GM13976 (cell line): Measurements from ENCODE around the gene NAPEPLD.
"Not testable (repeated sequence)": the region's sequence is repeated elsewhere in the genome, so short reads cannot be mapped to it uniquely, and the experiment has no call there.

Experiments
- DNase-seq: peaks from one replicate; pipeline ENCODE4 v3.0.0; 2012; ENCODE audit warnings: low spot score
- in situ Hi-C: fragments of 300-500 bp; cut with MboI; formaldehyde crosslinking; loops from one replicate; pipeline ENCODE4 v1.12.0; 2022; ENCODE audit warnings: low sequenced_read_pairs, mixed read lengths, inconsistent platforms; ENCODE audit not compliant: unreplicated experiment
- TF ChIP-seq, protein P1 (sequence below): IDR thresholded peaks from 2 replicates; pipeline ENCODE4 v1.5.1; 2012; ENCODE audit warnings: borderline replicate concordance, mild to moderate bottlenecking; ENCODE audit not compliant: insufficient read depth; ENCODE audit errors: extremely low read depth, missing control alignments, control extremely low read depth

NAPEPLD gene

GRCh38 chr7:103148994-103149807, at the start of gene NAPEPLD:
Gene NAPEPLD (minus strand): TSS chr7:103149099. CDS start chr7:103128776, 20,323 bp downstream.
- DNase-seq, result peak; percentile 87
- in situ Hi-C loops, result no loop called here
- TF ChIP-seq, protein P1, sequence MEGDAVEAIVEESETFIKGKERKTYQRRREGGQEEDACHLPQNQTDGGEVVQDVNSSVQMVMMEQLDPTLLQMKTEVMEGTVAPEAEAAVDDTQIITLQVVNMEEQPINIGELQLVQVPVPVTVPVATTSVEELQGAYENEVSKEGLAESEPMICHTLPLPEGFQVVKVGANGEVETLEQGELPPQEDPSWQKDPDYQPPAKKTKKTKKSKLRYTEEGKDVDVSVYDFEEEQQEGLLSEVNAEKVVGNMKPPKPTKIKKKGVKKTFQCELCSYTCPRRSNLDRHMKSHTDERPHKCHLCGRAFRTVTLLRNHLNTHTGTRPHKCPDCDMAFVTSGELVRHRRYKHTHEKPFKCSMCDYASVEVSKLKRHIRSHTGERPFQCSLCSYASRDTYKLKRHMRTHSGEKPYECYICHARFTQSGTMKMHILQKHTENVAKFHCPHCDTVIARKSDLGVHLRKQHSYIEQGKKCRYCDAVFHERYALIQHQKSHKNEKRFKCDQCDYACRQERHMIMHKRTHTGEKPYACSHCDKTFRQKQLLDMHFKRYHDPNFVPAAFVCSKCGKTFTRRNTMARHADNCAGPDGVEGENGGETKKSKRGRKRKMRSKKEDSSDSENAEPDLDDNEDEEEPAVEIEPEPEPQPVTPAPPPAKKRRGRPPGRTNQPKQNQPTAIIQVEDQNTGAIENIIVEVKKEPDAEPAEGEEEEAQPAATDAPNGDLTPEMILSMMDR, result no peak

- in situ Hi-C loops, DNase-seq: not testable (repeated sequence)
These were observed 49.2 kb upstream of the NAPEPLD start for GRCh38 chr7:103198079-103198478.

DNA sequence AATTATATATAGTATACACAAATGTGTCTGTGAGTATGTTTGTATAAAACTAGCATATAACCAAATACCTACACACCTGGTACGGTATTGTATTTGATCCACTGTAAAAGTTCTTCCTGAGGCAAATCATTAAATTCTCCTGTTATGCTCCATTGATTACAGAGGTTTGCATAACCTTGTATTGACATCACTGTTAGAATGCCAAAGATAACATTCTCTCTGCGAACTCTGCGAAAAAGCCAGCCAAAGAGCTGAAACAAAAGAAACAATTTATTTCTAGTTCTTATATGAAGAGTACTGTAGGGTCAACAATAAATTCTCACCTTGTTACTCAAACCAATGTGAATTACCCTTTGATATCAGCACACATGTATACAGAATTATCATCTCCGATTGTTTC, 46.5 kb upstream of the NAPEPLD start:
- in situ Hi-C loops, result not testable (repeated sequence)

DNA sequence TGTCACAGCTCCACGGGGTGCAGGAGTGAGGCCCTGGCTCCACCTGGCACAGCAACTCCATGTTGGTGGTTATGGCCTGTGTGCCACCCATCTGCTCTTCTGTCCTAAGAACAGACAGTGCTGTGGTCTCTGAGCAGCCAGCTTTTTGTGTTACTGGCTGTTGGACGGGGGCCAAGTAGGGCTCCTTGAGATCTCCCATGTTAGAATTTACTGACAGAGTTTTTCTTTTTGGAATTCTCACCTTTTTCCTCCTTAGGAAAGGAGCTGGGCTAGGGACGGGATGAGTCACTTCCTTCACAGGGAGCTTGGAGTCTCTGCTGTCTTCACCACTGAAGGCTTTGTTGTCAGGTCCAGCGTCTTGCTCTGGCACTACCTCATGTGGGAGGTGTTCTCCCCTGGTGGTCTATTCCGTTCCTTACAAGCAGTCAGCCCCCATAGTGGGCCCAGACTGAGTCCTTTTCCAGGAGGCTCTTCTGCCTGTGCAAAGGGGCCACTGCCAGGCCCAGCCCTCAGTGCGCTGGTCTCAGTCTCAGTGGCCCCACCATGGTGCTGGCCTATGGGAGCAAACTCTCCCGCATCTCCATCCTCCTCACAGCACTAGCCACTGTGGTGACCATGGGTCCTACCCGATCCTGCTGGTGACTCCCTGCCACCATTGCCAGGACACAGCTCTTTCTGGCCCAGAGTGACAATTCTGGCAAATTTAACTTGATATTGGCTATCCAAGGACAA, 23.7 kb upstream of the NAPEPLD start:
- DNase-seq, in situ Hi-C loops: not testable (repeated sequence)

More for the DNA sequence above, 46.5 kb upstream of the NAPEPLD start:
- not testable (repeated sequence) for DNase-seq

GRCh38 chr7:103171695-103172414, 23.0 kb upstream of the NAPEPLD start:
- in situ Hi-C loops, DNase-seq: not testable (repeated sequence)

DNA sequence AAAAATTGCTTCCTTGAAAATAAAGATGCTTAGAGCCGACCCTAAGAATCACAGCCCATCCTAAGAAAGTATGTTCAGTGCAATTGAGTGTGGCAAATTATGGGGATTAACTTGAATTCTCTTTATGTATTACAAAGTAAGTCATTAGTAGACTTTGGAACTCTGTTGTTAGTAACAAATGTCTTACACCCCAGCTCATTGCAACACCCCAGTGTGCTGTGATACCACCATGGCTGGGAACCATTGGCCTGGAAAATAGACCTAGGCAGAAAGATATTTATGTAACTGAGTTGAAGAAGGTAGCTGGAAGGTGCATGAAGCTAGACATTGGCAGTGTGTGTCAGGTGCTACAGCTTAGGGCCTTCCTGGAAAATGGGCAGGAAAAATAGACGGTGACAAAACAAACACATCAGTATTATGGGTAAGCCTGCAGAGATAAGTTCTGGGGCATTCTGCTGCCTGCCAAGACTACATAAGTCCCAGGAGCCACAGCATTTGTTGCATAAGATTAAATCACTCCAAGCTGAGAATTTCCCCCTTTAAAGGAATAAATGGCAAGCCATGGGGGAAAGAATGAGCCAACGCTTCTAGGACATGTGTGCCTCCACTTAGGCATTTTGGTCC, 18.1 kb upstream of the NAPEPLD start:
- in situ Hi-C loops, DNase-seq: not testable (repeated sequence)

DNA sequence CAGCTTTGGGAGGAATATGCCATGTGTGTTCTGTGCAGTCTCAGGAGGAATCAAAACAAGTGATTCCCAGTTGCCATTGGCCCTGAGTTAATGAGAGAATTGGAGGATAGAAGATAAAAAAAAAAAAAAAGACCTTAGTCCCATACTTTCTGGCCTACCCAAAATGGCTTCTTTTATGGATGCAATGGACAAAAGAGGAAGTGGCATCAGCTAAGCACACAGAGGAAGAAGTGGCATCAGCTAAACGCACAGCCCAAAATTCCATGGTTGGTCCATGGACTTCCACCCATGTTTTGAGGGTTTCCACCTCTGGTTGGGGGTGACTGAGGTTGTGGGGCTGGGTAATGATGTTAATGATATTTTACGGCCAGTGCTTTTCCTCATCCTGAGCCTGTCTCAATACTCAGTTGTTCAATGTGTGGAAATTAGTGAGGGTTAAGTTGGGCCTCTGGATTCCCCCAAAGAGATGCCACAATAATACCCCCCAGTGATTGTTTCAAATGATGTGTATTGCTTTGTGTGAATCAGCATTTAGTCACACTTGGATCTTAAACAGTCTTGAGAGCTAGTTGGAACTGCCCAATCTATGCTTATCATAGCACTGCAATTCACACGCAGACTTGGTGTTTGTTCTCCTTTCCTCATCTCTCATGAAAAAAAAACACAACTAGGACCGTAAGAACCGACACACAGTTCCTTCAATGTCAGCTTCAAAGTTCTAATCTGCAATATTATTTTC, 14.4 kb upstream of the NAPEPLD start:
- DNase-seq, in situ Hi-C loops: not testable (repeated sequence)

- in situ Hi-C loops, result not testable (repeated sequence)
These were observed 13.7 kb upstream of the NAPEPLD start for GRCh38 chr7:103162641-103163040.

GRCh38 chr7:103161998-103162616, 13.2 kb upstream of the NAPEPLD start:
- DNase-seq, in situ Hi-C loops: not testable (repeated sequence)

More at GRCh38 chr7:103162641-103163040, 13.7 kb upstream of the NAPEPLD start:
- not testable (repeated sequence) for DNase-seq

DNA sequence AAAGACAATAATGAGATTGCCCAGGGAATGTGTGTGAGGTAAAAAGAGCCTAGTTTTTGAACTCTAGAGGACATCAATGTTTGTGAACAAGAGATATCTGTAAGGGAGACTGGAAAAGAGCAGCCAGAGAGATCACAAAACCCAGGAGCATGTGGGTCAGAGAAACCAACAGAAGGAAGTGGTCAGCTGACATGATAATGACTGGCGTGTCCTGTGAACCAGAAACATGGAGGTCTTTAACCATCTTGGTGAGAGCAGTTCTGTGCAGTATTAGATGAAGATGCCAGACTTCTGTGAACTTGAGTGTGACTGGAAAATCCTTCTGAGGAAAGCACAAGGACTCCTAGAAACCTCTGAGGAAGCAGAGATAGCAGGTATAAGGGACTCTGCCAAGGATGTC, 10.2 kb upstream of the NAPEPLD start:
- DNase-seq, in situ Hi-C loops: not testable (repeated sequence)

GRCh38 chr7:103155331-103156024, 6.6 kb upstream of the NAPEPLD start:
- in situ Hi-C loops, DNase-seq: not testable (repeated sequence)
